Brain microvascular endothelial cell (primary cell): ENCODE results near the gene TOR3A.
"Not testable (repeated sequence)": the region's sequence is repeated elsewhere in the genome, so short reads cannot be mapped to it uniquely, and the experiment has no call there.

ENCODE experiments used
- DNase-seq: peaks from one replicate; pipeline ENCODE4 v3.0.0-alpha.2; 2020
- H3K27ac ChIP-seq: fragments of 250-450 bp; sonication (Bioruptor Pico); 2 replicates; pipeline ENCODE4 v1.5.1; 2020; ENCODE audit warnings: mild to moderate bottlenecking, moderate library complexity
- H3K27me3 ChIP-seq: fragments of 250-450 bp; sonication (Bioruptor Pico); replicated peaks from 2 replicates; pipeline ENCODE4 v1.5.1; 2020; ENCODE audit warnings: mild to moderate bottlenecking
- H3K36me3 ChIP-seq: fragments of 250-450 bp; sonication (Bioruptor Pico); replicated peaks from 2 replicates; pipeline ENCODE4 v1.5.1; 2020; ENCODE audit warnings: mild to moderate bottlenecking
- H3K4me3 ChIP-seq: 2 replicates; pipeline ENCODE4 v1.5.1; 2011; ENCODE audit warnings: low read depth, mild to moderate bottlenecking, control low read depth, low read length, moderate library complexity
- in situ Hi-C: cut with HindIII; loops from 2 replicates; pipeline ENCODE4 v1.10.0; 2017; ENCODE audit warnings: low sequenced_read_pairs, low pct_ligation_motif_present
- TF ChIP-seq, protein P1 (sequence below): IDR thresholded peaks from 2 replicates; pipeline ENCODE4 v1.5.1; 2011; ENCODE audit warnings: low read depth, mild to moderate bottlenecking, moderate library complexity, low read length, control low read depth, inconsistent platforms; ENCODE audit errors: missing control alignments

The TOR3A gene

DNA sequence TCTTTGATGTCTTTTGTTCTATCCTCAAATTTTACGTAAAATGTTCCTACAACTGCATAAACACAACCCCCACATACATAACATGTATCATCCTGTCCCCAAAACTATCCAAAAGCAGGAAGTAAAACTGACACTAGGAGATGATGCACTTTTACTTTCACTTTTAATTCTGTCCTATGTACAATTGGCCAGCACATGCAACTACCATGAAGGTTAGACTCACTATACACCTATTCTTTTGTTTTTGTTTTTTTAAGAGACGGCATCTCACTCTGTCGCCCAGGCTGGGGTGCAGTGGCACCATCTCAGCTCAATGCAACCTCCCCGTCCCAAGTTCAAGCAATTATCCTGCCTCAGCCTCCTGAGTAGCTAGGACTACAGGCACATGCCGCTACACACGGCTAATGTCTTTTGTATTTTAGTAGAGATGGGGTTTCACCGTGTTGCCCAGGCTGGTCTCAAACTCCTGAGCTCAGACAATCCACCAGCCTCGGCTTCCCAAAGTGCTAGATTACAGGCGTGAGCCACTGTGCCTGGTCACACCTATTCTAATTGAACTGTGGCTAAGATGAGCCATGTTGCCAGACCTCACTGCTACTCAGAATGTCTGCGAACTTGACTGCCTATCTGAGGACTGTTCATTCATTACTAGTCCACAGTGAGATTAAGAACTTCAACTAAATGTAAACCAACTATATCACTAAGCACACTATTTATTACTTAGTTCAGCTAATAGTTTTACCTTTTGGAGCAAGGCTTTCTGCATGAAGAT, 48.0 kb downstream of the TOR3A start:
- Histone ChIP-seq H3K27me3 (no peaks in the 10 kb centered on the region), H3K27ac (peak overlapping the region; percentile 88), H3K4me3 (no peak overlapping the region), H3K36me3 (peaks cover 41% of the 10 kb centered on the region)
- DNase-seq, result no peak
- in situ Hi-C loops, result no loop called here
- TF ChIP-seq, protein P1, sequence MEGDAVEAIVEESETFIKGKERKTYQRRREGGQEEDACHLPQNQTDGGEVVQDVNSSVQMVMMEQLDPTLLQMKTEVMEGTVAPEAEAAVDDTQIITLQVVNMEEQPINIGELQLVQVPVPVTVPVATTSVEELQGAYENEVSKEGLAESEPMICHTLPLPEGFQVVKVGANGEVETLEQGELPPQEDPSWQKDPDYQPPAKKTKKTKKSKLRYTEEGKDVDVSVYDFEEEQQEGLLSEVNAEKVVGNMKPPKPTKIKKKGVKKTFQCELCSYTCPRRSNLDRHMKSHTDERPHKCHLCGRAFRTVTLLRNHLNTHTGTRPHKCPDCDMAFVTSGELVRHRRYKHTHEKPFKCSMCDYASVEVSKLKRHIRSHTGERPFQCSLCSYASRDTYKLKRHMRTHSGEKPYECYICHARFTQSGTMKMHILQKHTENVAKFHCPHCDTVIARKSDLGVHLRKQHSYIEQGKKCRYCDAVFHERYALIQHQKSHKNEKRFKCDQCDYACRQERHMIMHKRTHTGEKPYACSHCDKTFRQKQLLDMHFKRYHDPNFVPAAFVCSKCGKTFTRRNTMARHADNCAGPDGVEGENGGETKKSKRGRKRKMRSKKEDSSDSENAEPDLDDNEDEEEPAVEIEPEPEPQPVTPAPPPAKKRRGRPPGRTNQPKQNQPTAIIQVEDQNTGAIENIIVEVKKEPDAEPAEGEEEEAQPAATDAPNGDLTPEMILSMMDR, result no peak

DNA sequence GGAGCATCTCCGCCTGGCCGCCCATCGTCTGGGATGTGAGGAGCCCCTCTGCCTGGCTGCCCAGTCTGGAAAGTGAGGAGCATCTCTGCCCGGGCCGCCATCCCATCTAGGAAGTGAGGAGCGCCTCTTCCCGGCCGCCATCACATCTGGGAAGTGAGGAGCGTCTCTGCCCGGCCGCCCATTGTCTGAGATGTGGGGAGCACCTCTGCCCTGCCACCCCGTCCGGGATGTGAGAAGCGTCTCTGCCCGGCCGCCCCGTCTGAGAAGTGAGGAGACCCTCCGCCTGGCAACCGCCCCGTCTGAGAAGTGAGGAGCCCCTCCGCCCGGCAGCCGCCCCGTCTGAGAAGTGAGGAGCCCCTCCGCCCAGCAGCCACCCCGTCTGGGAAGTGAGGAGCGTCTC, 53.3 kb downstream of the TOR3A start:
- peaks cover 22% of the 10 kb centered on the region for H3K36me3 ChIP-seq
- in situ Hi-C loops, H3K27ac ChIP-seq: not testable (repeated sequence)

DNA sequence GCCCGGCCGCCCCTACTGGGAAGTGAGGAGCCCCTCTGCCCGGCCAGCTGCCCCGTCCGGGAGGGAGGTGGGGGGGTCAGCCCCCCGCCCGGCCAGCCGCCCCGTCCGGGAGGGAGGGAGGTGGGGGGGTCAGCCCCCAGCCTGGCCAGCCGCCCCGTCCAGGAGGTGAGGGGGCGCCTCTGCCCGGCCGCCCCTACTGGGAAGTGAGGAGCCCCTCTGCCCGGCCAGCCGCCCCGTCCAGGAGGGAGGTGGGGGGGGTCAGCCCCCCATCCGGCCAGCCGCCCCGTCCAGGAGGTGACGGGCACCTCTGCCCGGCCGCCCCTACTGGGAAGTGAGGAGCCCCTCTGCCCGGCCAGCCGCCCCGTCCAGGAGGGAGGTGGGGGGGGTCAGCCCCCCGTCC, 53.8 kb downstream of the TOR3A start:
- peaks cover 22% of the 10 kb centered on the region for H3K36me3 ChIP-seq
- H3K27ac ChIP-seq, in situ Hi-C loops, H3K27me3 ChIP-seq, H3K4me3 ChIP-seq, DNase-seq: not testable (repeated sequence)

More for the DNA sequence above, 53.3 kb downstream of the TOR3A start:
- DNase-seq, H3K4me3 ChIP-seq, H3K27me3 ChIP-seq: not testable (repeated sequence)

DNA sequence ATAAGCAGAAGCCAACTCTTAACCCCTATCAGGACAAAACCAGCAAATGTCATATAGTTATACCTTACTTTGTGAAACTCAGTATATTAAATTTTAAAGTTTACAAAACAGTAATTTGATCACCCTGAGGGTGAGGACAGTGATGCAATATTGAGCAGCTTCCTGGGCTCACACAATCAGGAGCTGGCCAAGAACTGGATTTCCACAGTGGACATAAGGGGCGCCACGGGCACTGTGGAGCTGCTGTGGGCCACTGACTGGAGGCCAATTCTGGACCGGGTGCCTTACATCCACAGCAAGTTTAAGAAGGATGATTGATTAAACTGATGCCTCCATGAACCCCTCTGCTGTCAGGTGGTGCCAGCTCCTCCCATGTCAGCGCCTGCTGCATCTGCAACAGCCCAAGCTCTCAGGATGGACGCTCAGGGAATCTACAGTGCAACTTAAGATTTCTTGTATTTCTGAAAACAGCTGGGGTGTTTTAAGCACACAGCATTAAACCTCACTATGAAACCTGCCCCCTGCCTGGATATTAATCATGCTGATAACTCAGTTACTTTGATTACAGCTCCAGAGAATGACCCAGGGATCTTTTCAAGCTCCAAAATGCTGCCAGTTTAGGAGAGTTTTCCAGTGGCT, 55.9 kb downstream of the TOR3A start:
- Histone ChIP-seq H3K27ac (no peak overlapping the region), H3K27me3 (no peaks in the 10 kb centered on the region), H3K36me3 (peaks cover 17% of the 10 kb centered on the region), H3K4me3 (no peak overlapping the region)
- in situ Hi-C loops, result no loop called here
- DNase-seq, result no peak
- TF ChIP-seq, protein P1, result no peak

DNA sequence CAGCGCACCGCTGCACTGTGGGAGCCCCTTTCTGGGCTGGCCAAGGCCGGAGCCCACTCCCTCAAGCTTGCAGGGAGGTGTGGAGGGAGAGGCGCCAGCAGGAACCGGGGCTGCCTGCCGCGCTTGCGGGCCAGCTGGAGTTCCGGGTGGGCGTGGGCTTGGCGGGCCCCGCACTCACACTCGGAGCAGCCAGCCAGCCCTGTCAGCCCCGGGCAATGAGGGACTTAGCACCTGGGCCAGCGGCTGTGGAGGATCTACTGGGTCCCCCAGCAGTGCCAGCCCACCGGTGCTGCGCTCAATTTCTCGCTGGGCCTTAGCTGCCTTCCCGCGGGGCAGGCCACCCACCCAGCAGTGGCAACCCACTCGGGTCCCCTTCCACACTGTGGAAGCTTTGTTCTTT, 56.9 kb downstream of the TOR3A start:
- H3K4me3 ChIP-seq, DNase-seq, H3K27ac ChIP-seq, in situ Hi-C loops, H3K27me3 ChIP-seq: not testable (repeated sequence)
- H3K36me3 ChIP-seq, result peaks cover 15% of the 10 kb centered on the region

DNA sequence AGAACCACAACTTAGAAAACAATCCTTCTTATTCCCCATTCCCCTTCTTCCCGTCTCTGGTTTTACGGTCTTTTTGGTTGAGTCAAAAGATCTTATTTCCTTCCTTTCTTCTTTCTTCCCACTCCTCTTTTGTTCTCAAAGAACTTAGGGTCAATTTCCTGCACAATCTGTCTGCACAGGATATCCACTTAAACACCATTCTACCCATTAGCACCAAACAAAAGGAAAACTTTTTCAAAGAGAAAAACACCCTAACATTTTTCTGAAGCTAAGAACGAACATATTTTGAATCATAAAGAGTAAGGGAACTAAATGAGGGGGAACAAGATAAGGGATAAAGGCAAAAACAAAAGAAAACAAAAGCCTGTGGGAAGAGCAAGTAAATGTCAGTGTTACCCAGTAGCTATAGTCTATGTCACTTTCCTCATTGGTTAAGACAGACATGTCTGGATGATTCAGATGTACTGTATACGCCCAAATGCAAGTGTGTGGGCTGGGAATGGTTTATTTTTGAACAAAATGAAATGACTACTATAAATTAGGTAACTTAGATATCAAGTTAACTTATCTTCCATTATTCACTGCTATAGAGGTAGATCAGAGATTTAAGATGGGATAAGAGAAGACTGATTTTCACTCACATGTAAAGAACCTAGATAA, 59.9 kb downstream of the TOR3A start:
- in situ Hi-C loops, result no loop called here
- no peaks in the 10 kb centered on the region for H3K27me3 ChIP-seq
- H3K27ac ChIP-seq, result peak overlapping the region; percentile 95
- peak overlapping the region; percentile 73 for H3K4me3 ChIP-seq
- DNase-seq, result peak; percentile 69
- peaks cover 13% of the 10 kb centered on the region for H3K36me3 ChIP-seq
- TF ChIP-seq, protein P1, result no peak

DNA sequence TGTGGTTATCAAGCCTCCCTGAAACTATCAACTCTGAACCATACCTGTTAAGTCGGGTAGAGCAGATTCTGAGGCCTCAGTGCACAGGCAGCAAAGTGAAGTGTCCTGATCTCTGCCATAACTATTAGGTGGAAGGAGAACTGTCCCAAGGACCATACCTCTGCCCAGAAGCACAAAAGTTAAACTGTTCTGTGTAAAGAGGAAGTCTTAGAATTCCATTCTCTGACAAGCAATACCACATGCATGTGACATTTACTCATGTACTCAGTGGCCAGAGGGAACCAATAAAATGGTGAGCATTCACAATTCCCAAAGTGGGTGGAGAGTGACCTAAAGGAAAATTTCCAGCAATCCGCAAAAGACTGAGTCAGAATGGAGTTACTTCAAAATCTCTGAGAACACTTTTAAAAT, 61.0 kb downstream of the TOR3A start:
- no peaks in the 10 kb centered on the region for H3K27me3 ChIP-seq
- TF ChIP-seq, protein P1, result no peak
- peak overlapping the region; percentile 73 for H3K4me3 ChIP-seq
- peak; percentile 95 for DNase-seq
- H3K36me3 ChIP-seq, result peaks cover 13% of the 10 kb centered on the region
- in situ Hi-C loops, result no loop called here
- H3K27ac ChIP-seq, result peak overlapping the region; percentile 95
